ENCODE measurements around the gene TAS1R1. TPM values are rescaled to one million over a fixed set of nuclear protein-coding genes. Genes with fewer than 3 reads are reported as not detected.

TAS1R1 gene
- total RNA-seq, 3 donors from 2014 or later, result not detected

DNA sequence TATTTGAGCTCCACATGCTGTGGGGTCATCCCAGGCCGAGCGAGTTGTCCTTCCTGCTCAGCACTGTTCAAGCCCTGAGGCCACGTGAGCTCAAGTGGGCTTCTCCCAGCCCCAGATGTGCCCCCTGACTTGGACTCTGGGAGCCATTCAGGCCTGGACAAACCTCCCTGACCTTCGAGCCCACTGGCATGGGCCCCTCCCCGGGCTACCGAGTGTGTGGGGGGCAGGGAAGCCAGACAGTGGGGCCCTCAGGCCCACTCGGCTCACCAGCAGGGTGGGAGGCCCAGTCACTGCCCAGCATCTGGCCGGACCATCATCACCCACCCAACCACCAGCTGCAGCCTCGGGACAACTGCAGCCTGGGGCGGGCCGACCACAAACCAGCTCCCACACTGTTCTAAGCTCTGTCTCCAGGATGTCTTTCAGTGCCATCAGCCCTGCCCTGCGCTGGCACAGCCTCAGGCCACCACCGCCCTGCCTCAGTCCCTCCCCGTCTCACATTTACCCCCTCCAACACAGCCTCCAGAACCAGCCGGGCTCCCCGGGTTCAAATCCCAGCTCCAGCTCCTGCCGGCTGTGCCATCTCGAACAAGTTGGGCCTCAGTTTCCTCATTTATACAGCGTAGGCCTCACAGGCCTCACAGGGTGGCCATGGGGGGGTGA lies 42.7 kb upstream of the TAS1R1 start:
- Mint-ChIP-seq H3K9me3 (no peaks in the 10 kb centered on the region), H3K27me3 (ENCODE audit: low read depth) (no peaks in the 10 kb centered on the region), H3K4me3 (no peak overlapping the region), H3K36me3 (ENCODE audit: insufficient read depth) (no peaks in the 10 kb centered on the region), H3K4me1 (ENCODE audit: low read depth) (no peaks in the 10 kb centered on the region)
- DNase-seq (no peak), ATAC-seq (no peak)

DNA sequence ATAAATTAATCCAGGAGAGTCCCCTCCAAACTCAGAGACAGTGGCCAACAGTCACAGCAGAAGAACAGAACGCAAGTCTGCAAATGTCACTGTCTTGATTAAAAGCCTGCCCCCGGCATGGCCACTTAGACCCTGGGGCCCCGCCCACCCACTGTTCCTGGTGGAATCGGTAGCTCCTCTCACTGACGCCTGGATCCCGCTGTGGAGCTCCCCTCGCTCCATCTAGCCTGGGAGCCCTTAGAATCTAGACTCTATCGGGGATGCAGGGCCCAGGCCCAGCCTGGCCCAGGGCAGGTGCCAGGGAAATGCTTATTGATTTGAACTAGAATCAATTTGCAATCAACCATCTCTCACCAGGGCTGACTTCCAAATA lies 42.2 kb upstream of the TAS1R1 start:
- Mint-ChIP-seq H3K4me3 (no peak overlapping the region), H3K4me1 (ENCODE audit: low read depth) (no peaks in the 10 kb centered on the region), H3K9me3 (no peaks in the 10 kb centered on the region), H3K36me3 (ENCODE audit: insufficient read depth) (no peaks in the 10 kb centered on the region), H3K27me3 (ENCODE audit: low read depth) (no peaks in the 10 kb centered on the region)
- no peak for ATAC-seq
- no peak for DNase-seq

DNA sequence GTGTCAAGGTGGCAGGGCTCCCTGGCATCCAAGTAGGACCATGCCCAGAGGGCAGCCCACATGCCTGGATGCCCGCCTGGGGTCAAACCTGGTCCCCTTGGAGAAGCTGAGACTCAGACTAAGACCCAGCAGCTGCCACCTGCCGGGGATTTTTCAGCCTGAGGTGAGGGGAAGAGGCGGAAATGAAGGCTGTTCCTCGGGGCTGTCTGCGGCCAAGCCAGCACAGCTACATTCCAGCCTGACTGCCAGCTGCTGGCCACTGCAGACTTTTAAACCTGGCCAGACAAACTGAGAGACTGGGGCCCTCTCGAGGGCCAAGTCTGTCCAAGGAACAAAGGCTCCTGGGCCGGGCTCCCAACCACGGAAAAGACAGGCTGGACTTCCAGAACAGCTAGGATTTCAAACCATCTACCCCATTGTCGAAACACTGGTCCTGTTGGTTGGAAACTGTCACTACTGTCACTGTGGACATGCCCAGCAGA lies 41.7 kb upstream of the TAS1R1 start:
- no peaks in the 10 kb centered on the region for H3K27me3 Mint-ChIP-seq (ENCODE audit: low read depth)
- H3K4me3 Mint-ChIP-seq, result no peak overlapping the region
- no peaks in the 10 kb centered on the region for H3K9me3 Mint-ChIP-seq
- H3K36me3 Mint-ChIP-seq (ENCODE audit: insufficient read depth), result no peaks in the 10 kb centered on the region
- DNase-seq (no peak), ATAC-seq (no peak)
- H3K4me1 Mint-ChIP-seq (ENCODE audit: low read depth), result no peaks in the 10 kb centered on the region

DNA sequence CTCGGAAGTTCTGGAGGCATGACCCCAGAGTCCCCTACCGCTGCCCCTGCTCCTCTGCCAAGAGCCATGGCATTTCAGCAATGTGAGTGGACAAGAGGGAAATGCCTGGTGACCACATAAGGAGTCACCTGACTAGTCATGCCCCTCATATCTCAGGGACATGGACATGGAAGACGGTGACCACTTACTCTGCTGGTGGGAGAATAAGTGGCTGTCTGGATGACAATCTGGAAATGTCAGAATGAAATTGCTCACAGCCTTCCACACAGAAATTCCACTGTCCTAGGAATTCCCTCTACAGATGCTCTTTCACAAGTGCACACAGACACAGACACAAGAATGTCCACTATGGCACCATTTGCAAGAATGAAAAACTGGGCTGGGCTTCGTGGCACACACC lies 39.3 kb upstream of the TAS1R1 start:
- ATAC-seq (no peak), DNase-seq (no peak)
- no peaks in the 10 kb centered on the region for H3K36me3 Mint-ChIP-seq (ENCODE audit: insufficient read depth)
- H3K4me3 Mint-ChIP-seq, result no peak overlapping the region
- no peaks in the 10 kb centered on the region for H3K4me1 Mint-ChIP-seq (ENCODE audit: low read depth)
- H3K9me3 Mint-ChIP-seq, result no peaks in the 10 kb centered on the region
- H3K27me3 Mint-ChIP-seq (ENCODE audit: low read depth), result no peaks in the 10 kb centered on the region

DNA sequence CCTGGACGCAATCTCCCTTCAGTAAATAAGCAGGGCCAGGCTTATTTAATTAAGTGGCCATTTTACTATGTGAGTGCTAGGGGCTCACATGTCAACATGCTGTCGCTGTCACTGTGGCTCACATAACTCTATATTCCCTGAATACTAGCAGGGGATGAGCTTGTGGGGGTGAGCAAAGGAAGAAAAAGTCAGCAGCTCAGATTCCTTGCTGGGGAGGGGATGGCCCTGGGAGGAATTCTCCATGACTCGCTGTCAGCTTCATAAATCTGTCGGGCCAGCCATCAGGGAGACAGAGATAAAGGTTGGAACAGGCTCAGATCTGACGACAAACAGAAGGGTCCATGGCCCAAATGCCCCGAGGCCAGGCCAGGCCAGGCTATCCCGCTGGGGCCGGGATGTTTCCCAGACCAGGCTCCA lies 37.7 kb upstream of the TAS1R1 start:
- no peak for ATAC-seq
- H3K27me3 Mint-ChIP-seq (ENCODE audit: low read depth), result no peaks in the 10 kb centered on the region
- no peak for DNase-seq
- no peak overlapping the region for H3K4me3 Mint-ChIP-seq
- no peaks in the 10 kb centered on the region for H3K36me3 Mint-ChIP-seq (ENCODE audit: insufficient read depth)
- no peaks in the 10 kb centered on the region for H3K4me1 Mint-ChIP-seq (ENCODE audit: low read depth)
- no peaks in the 10 kb centered on the region for H3K9me3 Mint-ChIP-seq

DNA sequence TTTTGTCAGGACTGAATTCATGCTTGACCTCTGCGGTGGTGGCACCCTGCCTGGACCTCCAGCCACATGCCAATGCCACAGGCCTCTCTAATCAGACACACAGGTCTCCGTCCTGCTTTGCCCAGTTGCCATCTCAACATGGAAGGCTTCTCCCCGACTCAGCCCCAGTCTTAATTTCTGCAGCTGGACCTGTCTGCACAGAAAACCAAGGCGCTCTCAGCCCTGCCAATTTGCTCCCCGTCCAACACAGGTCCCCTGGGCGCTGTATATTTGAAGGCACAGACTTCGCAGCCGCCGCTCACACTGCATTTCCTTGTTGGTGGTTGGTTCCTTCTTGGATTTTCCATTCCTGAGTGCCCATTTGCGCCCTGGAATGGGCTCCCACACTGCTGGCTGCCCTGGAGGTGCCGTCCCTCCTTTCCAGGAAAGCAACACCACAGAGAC lies 35.6 kb upstream of the TAS1R1 start:
- ATAC-seq (no peak), DNase-seq (no peak)
- Mint-ChIP-seq H3K4me1 (ENCODE audit: low read depth) (no peaks in the 10 kb centered on the region), H3K27me3 (ENCODE audit: low read depth) (no peaks in the 10 kb centered on the region), H3K9me3 (no peaks in the 10 kb centered on the region), H3K36me3 (ENCODE audit: insufficient read depth) (peaks cover 7% of the 10 kb centered on the region), H3K4me3 (no peak overlapping the region)

DNA sequence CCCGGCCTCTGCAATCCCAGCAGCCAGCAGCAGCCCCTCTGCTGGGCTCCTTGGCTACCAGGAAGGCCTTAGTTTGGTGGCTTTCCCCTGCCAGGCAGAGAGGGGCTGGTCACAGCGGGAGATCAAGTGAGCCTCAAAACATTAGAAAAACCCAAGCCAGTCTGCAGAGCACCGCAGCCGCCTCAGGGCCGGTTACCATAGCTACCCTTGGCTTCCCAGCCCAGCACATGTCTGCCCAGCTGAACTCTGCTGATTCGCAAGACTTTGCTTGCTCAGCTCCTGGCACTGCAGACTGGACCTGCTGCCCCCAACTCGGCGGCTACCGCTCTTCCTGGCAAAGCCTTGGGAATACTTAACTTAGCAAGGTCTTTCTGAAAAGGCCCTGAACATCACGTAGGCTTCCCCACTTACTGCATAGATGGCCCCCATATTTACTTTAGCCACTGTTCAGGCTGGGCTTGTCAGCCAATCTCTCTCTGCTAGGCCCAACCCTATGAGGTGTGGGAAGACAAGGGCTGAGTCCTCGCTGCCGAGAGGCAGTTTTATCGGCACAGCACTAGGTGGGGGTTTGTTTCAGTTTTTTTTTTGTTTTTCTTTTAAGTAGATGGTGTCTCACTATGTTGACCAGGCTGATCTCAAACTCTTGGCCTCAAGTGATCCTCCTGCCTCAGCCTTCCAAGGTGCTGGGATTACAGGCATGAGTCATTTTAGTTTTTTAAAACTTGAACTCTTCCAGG lies 35.0 kb upstream of the TAS1R1 start:
- Mint-ChIP-seq H3K4me3 (no peak overlapping the region), H3K4me1 (ENCODE audit: low read depth) (no peaks in the 10 kb centered on the region), H3K36me3 (ENCODE audit: insufficient read depth) (peaks cover 7% of the 10 kb centered on the region), H3K9me3 (no peaks in the 10 kb centered on the region), H3K27me3 (ENCODE audit: low read depth) (no peaks in the 10 kb centered on the region)
- ATAC-seq (no peak), DNase-seq (no peak)

DNA sequence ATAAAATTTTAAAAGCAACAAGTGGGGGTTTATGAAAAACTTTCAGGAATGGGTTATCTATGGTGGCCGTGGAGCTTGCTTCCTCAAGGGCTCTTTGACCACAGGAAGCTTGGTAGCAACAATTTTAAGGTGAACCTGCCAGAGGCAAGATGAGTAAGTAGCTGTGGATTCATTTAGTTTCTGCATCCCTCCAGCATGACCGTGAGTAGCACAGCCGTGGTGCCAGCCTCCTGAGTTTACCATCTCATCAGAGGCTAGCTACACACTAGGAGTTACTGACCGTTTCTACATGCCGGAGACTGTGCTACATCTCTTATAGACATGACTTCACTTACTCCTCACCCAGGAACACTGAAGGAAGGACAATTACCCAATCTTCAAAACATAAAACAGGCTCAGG lies 33.6 kb upstream of the TAS1R1 start:
- peaks cover 19% of the 10 kb centered on the region for H3K36me3 Mint-ChIP-seq (ENCODE audit: insufficient read depth)
- H3K27me3 Mint-ChIP-seq (ENCODE audit: low read depth), result no peaks in the 10 kb centered on the region
- DNase-seq (no peak), ATAC-seq (no peak)
- H3K4me1 Mint-ChIP-seq (ENCODE audit: low read depth), result no peaks in the 10 kb centered on the region
- no peak overlapping the region for H3K4me3 Mint-ChIP-seq
- H3K9me3 Mint-ChIP-seq, result no peaks in the 10 kb centered on the region

DNA sequence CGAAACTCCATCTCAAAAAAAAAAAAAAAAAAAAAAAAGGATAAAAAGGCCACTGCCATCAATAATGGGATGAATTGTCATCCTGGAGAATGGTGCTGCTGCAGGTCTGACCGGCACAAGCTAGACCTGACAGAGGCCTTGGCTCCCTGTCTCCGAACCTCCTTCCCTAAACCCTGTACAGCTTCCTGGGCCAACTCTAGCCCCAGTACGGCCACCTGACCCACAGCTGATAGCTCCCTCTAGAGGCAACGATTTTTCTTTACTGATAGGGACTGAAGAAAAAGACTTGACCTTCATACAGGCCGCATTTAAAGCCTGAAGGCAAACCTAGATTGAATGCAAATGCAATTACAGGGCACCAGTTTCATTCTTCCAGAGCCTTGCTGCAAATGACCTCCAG lies 31.5 kb upstream of the TAS1R1 start:
- Mint-ChIP-seq H3K4me3 (no peak overlapping the region), H3K27me3 (ENCODE audit: low read depth) (no peaks in the 10 kb centered on the region), H3K36me3 (ENCODE audit: insufficient read depth) (peaks cover 28% of the 10 kb centered on the region), H3K9me3 (no peaks in the 10 kb centered on the region), H3K4me1 (ENCODE audit: low read depth) (no peaks in the 10 kb centered on the region)
- ATAC-seq, result no peak
- DNase-seq, result no peak

DNA sequence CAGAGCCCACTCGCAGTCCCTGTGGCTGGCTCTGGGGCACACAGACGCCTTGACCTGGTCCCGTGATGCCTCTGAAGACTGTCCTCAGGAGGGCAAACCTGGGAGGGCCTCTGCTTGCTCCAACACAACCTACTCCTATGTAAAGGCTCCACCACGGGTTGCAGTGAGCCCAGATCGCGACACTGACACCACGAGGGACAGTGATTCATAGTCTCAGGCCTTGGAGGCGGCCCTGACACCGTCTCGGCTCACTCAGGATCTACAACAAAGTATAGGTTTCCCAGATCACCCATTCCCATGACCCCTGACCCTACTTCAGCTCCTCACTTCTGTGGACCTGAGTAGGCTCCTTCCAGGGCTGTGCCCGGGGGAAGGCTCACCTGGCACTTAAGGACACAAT lies 28.8 kb upstream of the TAS1R1 start:
- DNase-seq (no peak), ATAC-seq (no peak)
- H3K4me3 Mint-ChIP-seq, result no peak overlapping the region
- peaks cover 33% of the 10 kb centered on the region for H3K36me3 Mint-ChIP-seq (ENCODE audit: insufficient read depth)
- no peaks in the 10 kb centered on the region for H3K27me3 Mint-ChIP-seq (ENCODE audit: low read depth)
- no peaks in the 10 kb centered on the region for H3K9me3 Mint-ChIP-seq
- H3K4me1 Mint-ChIP-seq (ENCODE audit: low read depth), result no peaks in the 10 kb centered on the region

DNA sequence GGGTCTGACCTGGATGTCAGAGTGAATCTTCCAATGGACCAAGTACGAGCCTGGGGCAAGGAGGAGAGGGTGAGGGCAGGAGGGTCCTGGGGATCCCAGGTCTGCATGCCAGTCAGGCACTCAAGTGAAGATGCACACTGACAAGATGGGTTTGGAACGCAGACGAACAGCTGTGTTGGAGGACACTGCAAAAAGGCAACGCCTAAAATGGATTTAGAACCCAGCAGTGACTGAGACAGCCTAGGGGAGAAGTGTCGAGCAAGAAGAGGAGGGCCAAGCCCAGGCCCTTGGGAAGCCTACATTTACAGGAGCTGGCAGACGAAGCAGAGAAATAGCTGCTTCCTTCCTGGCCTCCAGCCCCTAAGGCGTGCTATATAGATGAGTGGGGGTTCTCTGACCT lies 26.6 kb upstream of the TAS1R1 start:
- ATAC-seq (no peak), DNase-seq (no peak)
- Mint-ChIP-seq H3K27me3 (ENCODE audit: low read depth) (no peaks in the 10 kb centered on the region), H3K4me1 (ENCODE audit: low read depth) (no peaks in the 10 kb centered on the region), H3K36me3 (ENCODE audit: insufficient read depth) (peaks cover 50% of the 10 kb centered on the region), H3K9me3 (no peaks in the 10 kb centered on the region), H3K4me3 (no peak overlapping the region)

DNA sequence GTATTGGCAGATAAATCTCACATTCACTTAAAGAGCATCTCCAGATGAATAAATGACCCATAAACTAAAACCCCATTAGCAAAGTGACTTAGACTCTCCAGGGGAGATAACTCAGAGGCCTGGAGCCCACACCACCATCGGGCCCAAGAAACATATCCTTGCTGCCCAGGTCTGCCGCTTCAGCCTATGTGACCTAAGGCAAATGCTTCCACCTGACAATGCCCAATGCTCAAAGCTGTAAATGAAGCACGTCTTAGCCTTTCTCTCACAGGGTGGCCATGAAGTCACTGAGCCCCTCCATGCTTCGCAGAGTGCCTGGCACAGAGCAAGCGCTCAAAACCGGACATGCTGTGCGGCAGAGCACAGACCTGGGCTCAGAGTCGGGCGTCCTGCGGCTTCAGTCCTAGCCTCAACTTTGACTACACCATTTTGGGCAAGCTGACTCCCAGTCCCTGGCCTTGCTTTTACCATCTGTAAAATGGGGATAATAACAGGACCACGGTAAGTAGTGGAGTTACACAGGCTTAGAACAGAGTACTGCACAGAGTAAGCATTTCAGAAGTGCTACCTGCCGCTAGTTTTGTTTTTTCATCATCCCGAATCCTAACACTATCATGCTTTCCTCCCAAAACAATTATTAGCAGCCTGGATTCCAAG lies 24.5 kb upstream of the TAS1R1 start:
- no peaks in the 10 kb centered on the region for H3K9me3 Mint-ChIP-seq
- no peak overlapping the region for H3K4me3 Mint-ChIP-seq
- H3K27me3 Mint-ChIP-seq (ENCODE audit: low read depth), result no peaks in the 10 kb centered on the region
- no peak for ATAC-seq
- H3K36me3 Mint-ChIP-seq (ENCODE audit: insufficient read depth), result peaks cover 49% of the 10 kb centered on the region
- no peaks in the 10 kb centered on the region for H3K4me1 Mint-ChIP-seq (ENCODE audit: low read depth)
- DNase-seq, result no peak

DNA sequence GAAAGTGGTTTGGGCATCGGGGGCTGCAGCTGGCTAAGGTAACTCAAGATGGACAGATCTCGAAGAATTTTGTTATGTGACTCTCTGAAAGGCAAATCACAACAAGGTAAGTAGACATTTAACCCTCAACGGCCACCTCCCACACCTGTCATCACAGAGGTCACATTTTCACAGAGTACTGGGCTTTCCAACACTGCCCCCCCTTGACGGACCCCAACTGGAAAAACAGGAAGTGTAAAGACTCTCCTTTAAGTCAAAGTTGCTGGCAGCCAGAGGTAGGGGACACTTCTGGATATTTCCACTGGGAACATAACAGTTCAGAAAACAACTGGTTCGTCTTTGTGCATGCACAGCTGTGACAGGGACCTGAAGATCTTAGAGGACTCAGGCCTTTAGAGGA lies 23.1 kb upstream of the TAS1R1 start:
- Mint-ChIP-seq H3K36me3 (ENCODE audit: insufficient read depth) (peaks cover 40% of the 10 kb centered on the region), H3K27me3 (ENCODE audit: low read depth) (no peaks in the 10 kb centered on the region), H3K9me3 (no peaks in the 10 kb centered on the region), H3K4me3 (no peak overlapping the region), H3K4me1 (ENCODE audit: low read depth) (no peaks in the 10 kb centered on the region)
- DNase-seq (no peak), ATAC-seq (no peak)

DNA sequence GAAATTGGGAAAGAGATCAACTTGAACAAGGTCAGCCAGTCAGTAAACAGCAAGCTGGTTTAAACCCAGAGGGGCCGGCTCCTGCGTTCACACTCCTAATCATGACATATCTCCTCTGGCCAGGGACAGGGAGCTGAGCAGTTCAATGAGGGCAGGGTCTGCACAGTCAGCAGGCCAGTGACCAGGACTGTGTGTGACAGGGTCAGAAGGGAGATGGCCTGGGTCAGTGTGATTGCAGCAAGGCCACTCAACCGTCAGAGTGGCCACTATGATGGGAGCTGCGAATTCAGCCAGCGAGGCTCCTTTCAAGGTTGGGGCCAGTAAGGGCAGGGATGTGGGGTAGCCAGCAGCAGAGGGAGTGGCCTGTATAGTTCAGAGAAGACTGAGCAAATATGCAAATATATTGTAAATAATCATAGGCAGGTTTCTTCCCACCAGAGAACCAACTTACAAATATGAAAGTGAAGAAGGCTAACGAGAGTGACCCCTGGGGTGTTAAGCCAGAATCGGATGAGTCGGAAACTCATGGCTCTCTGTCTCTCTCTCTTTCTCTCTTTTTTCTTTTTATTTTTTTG lies 20.8 kb upstream of the TAS1R1 start:
- no peaks in the 10 kb centered on the region for H3K4me1 Mint-ChIP-seq (ENCODE audit: low read depth)
- DNase-seq, result no peak
- ATAC-seq, result no peak
- no peaks in the 10 kb centered on the region for H3K9me3 Mint-ChIP-seq
- no peaks in the 10 kb centered on the region for H3K27me3 Mint-ChIP-seq (ENCODE audit: low read depth)
- peaks cover 33% of the 10 kb centered on the region for H3K36me3 Mint-ChIP-seq (ENCODE audit: insufficient read depth)
- H3K4me3 Mint-ChIP-seq, result no peak overlapping the region
